ENCODE measurements around the gene USP44.

DNA sequence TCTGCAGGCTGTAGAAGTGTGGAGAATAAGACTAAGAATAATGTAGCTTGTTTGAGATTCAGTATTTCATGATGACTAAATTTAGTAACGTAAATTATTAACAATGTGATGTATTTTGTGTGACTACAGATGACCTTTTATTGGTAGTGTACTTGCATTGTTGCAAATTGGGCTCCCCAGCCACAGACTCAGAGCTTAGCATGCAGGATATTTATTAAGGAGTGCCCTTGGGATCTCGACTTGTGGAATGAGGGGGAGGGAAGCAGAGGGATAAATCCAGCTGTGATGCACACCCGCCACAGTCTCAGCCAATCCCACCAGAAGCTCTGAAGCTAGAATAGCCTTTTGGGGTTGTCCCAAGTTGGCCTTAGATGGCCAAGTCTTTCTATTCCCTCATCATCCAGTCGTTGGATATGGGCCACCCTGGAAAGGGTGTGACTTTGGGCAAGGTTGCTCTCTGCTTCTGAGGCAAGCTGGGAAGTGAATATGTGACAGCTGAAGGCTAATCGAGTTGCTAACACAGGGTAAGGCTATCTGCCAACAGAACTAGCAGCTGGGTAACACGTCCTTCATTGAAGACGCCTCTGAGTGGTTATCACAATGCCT, 42.1 kb upstream of the USP44 start:
- TF ChIP-seq EZH2phosphoT487 (IDR thresholded peaks at IDR 0.05; ENCODE audit: insufficient read depth, low read depth) (no peak), EZH2 (IDR thresholded peaks at IDR 0.05; ENCODE audit: insufficient read depth, poor library complexity, severe bottlenecking) (no peak)

All from GM23248 (cell line).